HG02759 (cell line): ENCODE results near the gene LSR.
"Not testable (repeated sequence)": the region's sequence is repeated elsewhere in the genome, so short reads cannot be mapped to it uniquely, and the experiment has no call there.

Experiments used
- ATAC-seq: cut with Tn5 transposase; IDR thresholded peaks from one replicate; pipeline ENCODE4 v1.9.1; 2021; ENCODE audit warnings: mild to moderate bottlenecking, moderate library complexity; ENCODE audit not compliant: unreplicated experiment

Gene LSR

GRCh38 chr19:35217649-35217990, 31.2 kb upstream of the LSR start:
- no peak for ATAC-seq

GRCh38 chr19:35219008-35219407, 29.8 kb upstream of the LSR start:
- ATAC-seq: no peak

- no peak for ATAC-seq
Measured at GRCh38 chr19:35220315-35220921, 28.4 kb upstream of the LSR start.

- not testable (repeated sequence) for ATAC-seq
Measured at GRCh38 chr19:35220973-35221590, 27.7 kb upstream of the LSR start.

GRCh38 chr19:35222373-35223015, 26.3 kb upstream of the LSR start:
- ATAC-seq: no peak

GRCh38 chr19:35223084-35223790, 25.6 kb upstream of the LSR start:
- ATAC-seq: no peak

- no peak for ATAC-seq
Measured at GRCh38 chr19:35223862-35224505, 24.8 kb upstream of the LSR start.

GRCh38 chr19:35224681-35225571, 23.9 kb upstream of the LSR start:
- ATAC-seq: no peak

- no peak for ATAC-seq
Measured at GRCh38 chr19:35225951-35226350, 22.9 kb upstream of the LSR start.

GRCh38 chr19:35226748-35227147, 22.1 kb upstream of the LSR start:
- ATAC-seq: no peak

GRCh38 chr19:35228177-35228930, 20.4 kb upstream of the LSR start, which contains the start of gene FAM187B:
Gene FAM187B, minus strand, starts transcription at chr19:35228739. Its CDS starts 59 bp downstream, at chr19:35228680.
- no peak for ATAC-seq

- no peak for ATAC-seq
Measured at GRCh38 chr19:35229601-35230000, 19.2 kb upstream of the LSR start.

- ATAC-seq: no peak
Measured at GRCh38 chr19:35231956-35232645, 16.7 kb upstream of the LSR start.

- ATAC-seq: no peak
Measured at GRCh38 chr19:35232912-35233311, 15.9 kb upstream of the LSR start.

- ATAC-seq: no peak
Measured at GRCh38 chr19:35236638-35237400, 12.0 kb upstream of the LSR start.

- ATAC-seq: not testable (repeated sequence)
Measured at GRCh38 chr19:35239597-35239996, 9.2 kb upstream of the LSR start.

GRCh38 chr19:35240327-35240726, 8.5 kb upstream of the LSR start:
- ATAC-seq: no peak

GRCh38 chr19:35241417-35241816, 7.4 kb upstream of the LSR start:
- no peak for ATAC-seq
